ENCODE data around the gene GCLC.
A peak's percentile ranks its signal among the peaks of the same experiment; 100 is the strongest.
"Not testable (repeated sequence)": the region's sequence is repeated elsewhere in the genome, so short reads cannot be mapped to it uniquely, and the experiment has no call there.

Gene GCLC

GRCh38 chr6:53556986-53557715, 12.2 kb upstream of the GCLC start:
- DNase-seq (ENCODE audit: low read depth): no peak

- not testable (repeated sequence) for DNase-seq (ENCODE audit: low read depth)
Measured at GRCh38 chr6:53553600-53553999, 8.7 kb upstream of the GCLC start.

DNA sequence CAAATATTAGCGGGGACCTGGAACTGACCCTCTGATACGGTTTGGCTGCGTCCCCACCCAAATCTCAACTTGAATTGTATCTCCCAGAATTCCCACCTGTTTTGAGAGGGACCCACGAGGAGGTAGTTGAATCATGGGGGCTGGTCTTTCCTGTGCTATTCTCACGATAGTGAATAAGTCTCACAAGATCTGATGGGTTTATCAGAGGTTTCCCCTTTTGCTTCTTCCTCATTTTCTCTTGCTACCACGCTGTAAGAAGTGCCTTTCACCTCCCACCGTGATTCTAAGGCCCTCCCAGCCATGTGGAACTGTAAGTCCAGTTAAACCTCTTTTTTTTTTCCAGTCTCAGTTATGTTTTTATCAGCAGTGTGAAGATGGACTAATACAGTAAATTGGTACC, 6.8 kb upstream of the GCLC start:
- not testable (repeated sequence) for DNase-seq (ENCODE audit: low read depth)

GRCh38 chr6:53547811-53548496, 3.1 kb upstream of the GCLC start:
- peak; percentile 99 for DNase-seq (ENCODE audit: low read depth)

DNA sequence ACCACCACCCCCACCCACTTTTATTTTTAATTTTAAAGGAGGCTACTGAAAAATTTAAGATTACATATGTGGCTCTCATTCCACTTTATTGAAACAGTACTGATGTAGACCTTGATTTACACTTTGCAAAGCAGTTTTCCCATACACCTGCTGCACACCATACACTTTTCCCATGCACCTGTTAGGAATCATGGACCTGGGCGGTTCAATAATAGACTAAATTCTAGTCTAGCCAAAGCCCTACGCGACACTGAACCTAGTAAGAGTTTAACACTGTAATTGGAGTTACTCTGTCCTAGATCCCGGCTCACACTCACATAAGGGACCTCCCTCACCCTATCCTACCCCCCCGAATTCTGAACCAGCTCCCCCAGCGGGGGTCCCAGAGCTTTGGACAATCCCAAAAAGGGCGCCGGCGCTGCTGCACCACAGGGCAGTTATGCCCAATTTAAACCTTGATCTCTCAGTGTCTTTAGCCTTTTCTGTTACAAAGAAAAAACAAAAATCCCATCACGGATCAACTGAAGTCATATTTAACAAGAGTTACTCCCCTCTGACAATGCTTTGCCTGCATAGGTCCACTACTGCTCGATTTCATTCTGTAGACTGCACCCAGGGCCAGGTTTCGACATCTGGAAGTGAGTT, 2.4 kb upstream of the GCLC start:
- DNase-seq (ENCODE audit: low read depth): no peak

- DNase-seq (ENCODE audit: low read depth): no peak
Measured at GRCh38 chr6:53546281-53546680, 1.4 kb upstream of the GCLC start.

- DNase-seq (ENCODE audit: low read depth): peak; percentile 23
Measured at GRCh38 chr6:53544217-53544469, 758 bp downstream of the GCLC start.

GRCh38 chr6:53543359-53544216, 1.3 kb downstream of the GCLC start:
- DNase-seq (ENCODE audit: low read depth): peak; percentile 40

- no peak for DNase-seq (ENCODE audit: low read depth)
Measured at GRCh38 chr6:53541900-53542299, 3.0 kb downstream of the GCLC start.

DNA sequence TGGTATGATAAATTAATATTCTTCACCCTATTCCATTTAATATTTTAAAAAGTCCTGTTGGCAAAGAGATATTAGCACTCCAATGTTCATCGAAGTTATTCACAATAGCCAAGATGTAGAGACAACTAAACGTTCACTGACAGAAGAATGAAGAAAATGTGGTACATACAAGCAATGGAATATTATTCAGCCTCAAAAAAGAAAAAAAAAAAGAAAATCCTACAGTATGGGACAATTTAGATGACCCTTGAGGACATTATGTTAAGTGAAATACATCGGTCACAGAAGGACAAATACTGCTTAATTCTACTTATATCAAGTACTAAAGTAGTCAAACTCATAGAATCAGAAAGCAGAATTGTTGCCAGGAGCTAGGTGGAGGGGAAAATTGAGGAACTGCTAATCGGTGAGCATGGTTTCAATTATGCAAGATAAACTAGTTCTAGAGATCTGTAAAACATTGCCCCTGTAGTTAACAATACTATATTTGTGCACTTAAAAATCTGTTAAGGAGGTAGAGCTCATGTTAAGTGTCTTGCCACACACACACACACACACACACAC, 4.7 kb downstream of the GCLC start:
- DNase-seq (ENCODE audit: low read depth): no peak

GRCh38 chr6:53539561-53539960, 5.3 kb downstream of the GCLC start:
- no peak for DNase-seq (ENCODE audit: low read depth)

DNA sequence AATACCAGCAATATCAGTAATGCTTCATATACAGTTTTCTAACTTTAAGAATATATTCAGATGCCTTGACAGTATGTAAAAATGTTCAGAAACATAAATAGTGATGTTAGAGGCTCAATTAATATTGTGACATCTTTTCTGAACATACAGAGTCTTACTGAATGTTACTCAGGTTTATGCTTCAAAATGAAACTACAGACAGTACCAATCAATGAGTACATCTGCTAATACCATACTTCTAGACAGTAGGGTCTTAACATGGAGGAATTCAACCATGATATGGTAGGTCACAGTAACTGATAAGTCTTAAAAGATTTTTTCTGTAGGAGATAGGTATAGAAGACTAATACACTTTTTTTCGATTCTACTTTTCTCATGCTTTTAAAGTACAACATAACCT, 8.3 kb downstream of the GCLC start:
- DNase-seq (ENCODE audit: low read depth): no peak

DNA sequence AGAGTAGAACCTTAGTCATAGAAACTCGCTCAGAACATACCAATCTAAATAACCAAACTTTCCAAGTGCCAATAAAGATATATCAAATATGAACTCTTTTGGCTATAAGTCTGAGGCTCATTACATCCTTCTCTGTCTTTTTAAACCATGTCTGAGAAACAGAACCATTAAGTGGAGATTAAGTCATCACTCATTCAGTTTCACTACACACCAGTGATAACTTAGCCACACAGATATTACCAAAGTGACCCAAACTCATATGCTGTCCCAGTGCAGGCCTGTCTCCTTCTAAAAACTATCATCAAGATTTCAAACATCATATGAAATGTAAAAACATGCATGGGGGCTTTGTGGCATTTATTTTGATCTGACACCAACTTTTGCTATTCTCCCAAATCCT, 12.0 kb downstream of the GCLC start:
- no peak for DNase-seq (ENCODE audit: low read depth)

GRCh38 chr6:53532061-53532797, 12.7 kb downstream of the GCLC start:
- no peak for DNase-seq (ENCODE audit: low read depth)

GRCh38 chr6:53530780-53531386, 14.0 kb downstream of the GCLC start:
- no peak for DNase-seq (ENCODE audit: low read depth)

- DNase-seq (ENCODE audit: low read depth): peak; percentile 54
Measured at GRCh38 chr6:53530346-53530745, 14.6 kb downstream of the GCLC start.

DNA sequence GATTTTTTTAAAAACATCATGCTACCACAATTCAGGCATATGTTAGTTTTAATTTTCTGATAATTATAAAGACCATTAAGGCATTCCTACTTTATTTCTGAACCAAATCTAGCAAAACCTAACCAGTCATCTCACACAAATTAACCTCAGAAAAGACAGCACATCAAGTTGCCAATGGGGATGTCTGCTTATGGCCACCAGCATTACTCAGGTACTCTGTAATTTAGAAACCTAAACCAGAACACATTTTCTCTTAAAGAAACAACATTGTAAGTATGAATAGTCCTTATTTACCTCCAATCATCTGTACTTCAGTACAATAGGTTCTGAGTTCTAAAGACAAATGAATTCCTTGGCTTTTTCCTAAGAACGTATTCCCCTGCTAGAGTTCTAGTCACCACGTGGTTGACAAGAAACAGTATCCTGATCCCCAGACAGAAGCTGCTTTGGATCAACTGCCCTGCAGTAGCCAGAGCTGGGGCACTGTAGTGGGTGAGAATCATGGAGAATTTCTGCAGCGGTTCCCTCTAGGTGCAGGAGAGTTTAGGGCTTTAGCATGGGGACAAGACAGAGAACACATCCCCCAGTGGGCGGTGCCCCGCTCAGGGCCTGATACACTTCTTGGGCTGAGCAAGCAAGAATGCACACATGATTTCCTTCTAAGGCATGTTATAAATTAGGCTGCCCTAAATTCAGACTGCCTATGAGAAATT, 15.4 kb downstream of the GCLC start:
- DNase-seq (ENCODE audit: low read depth): no peak

GRCh38 chr6:53528107-53528506, 16.8 kb downstream of the GCLC start:
- DNase-seq (ENCODE audit: low read depth): no peak

DNA sequence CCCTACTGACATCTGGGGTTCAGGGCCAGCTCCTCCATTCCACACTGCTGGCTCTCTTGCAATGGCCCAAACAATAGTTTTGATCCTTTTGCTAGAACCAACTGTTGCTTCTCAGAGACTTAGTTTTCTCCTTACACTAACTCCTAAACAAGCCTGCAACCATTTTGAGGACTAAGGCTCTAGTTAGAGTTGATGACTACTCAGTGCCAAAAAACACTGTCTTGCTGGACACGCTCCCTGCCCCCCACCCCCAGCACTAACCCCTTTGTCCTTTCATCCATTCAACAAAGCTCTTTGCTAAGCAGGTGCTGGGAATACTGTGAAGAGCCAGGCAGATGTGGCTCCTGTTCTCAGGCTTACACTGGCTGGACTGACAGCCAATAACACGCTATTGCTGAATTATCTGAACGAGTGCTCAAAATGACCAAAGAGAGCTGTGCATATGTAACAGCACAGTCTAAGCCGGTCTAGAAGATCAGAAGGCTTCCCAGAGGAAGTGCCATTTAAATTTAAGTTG, 17.6 kb downstream of the GCLC start:
- DNase-seq (ENCODE audit: low read depth): no peak

GRCh38 chr6:53526000-53526399, 18.9 kb downstream of the GCLC start:
- no peak for DNase-seq (ENCODE audit: low read depth)

All from iris pigment epithelial cell (primary cell).